Amygdala (tissue), 56 donors: Measurements from ENCODE around the gene MED25.
A peak's percentile ranks its signal among the peaks of the same experiment; 100 is the strongest.

ENCODE experiments used
- DNase-seq, 56 donors: peaks; one replicate each; lab custom pipeline; 2025; lab: John Stamatoyannopoulos, UW

Gene MED25

DNA sequence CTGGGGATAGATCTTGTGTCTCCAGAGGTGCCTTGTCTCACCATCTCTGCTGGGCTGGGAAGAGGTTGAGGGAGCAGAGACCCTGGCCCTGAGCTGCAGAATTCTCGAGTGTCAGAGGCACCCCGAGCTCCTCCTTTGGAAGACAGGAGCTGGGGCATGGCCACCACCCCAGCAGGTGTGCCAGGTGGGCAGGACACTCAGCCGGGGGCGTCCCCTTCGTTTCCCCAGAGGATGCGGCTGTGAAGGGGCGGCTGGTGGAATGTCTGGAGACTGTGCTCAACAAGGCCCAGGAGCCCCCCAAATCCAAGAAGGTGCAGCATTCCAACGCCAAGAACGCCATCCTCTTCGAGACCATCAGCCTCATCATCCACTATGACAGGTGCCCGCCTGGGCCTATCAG, 19.5 kb upstream of the MED25 start:
- DNase-seq: no peak

- no peak for DNase-seq
Observed at GRCh38 chr19:49799271-49799797, 18.8 kb upstream of the MED25 start.

GRCh38 chr19:49799798-49800376, 18.2 kb upstream of the MED25 start:
- no peak for DNase-seq

GRCh38 chr19:49800771-49801170, 17.3 kb upstream of the MED25 start:
- no peak for DNase-seq

DNA sequence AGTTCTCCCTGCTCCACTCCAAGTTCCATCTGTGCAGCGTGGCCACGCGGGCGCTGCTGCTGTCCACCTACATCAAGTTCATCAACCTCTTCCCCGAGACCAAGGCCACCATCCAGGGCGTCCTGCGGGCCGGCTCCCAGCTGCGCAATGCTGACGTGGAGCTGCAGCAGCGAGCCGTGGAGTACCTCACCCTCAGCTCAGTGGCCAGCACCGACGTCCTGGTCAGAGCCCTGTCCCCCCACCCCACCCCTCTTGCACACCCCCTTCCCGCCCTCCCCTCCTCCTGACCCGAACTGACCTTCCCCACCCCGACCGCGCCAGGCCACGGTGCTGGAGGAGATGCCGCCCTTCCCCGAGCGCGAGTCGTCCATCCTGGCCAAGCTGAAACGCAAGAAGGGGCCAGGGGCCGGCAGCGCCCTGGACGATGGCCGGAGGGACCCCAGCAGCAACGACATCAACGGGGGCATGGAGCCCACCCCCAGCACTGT, 16.6 kb upstream of the MED25 start:
- no peak for DNase-seq

- peak; percentile 38 to 94 (median 83) for DNase-seq
Observed at GRCh38 chr19:49801966-49802661, 16.0 kb upstream of the MED25 start.

DNA sequence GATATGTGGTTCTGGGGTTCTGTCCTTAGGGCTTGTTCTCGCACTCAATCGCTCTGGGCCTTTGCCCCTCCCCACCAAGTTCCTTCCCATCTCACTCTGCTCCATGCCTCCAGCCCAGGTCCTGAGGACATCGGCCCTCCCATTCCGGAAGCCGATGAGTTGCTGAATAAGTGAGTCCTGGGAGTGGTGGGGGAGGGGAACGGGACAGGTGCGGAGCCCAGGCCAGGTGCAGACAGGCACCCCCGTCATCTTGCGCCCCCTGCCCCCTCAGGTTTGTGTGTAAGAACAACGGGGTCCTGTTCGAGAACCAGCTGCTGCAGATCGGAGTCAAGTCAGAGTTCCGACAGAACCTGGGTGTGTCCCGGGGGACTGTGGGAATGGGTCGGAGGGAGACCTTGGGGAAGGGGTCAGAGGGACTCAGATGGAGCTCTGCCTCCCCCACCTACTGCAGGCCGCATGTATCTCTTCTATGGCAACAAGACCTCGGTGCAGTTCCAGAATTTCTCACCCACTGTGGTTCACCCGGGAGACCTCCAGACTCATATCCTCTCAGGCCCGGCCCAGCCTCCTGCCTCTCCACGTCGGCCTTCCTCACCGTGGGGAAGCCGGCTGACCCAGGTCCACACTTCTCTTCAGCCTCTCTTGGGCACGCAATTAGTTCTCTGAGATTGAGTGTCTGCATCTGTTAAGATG, 15.1 kb upstream of the MED25 start:
- no peak for DNase-seq

DNA sequence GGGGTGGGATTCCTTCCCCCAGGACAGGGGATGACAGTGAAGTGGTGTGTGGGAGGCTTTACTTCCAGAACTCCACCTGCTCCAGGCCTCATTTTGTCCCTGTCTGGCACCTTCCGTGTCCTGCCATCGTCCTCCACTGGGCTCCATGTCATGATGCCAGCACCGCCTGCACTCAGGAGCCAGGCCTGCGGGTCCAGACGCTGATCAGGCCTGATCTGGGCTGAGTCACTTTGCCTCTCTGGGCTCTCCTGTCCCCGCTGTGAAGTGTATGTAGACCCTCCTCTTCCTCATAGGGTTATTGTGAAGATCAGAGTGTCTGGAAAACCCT, 14.6 kb upstream of the MED25 start:
- no peak for DNase-seq

- no peak for DNase-seq
Observed at GRCh38 chr19:49805822-49806619, 12.1 kb upstream of the MED25 start.

DNA sequence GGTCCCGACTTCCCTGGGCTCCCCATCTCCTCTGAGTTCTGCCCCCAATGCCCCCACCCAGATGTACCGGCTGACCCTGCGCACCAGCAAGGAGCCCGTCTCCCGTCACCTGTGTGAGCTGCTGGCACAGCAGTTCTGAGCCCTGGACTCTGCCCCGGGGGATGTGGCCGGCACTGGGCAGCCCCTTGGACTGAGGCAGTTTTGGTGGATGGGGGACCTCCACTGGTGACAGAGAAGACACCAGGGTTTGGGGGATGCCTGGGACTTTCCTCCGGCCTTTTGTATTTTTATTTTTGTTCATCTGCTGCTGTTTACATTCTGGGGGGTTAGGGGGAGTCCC, 11.5 kb upstream of the MED25 start:
- no peak for DNase-seq

GRCh38 chr19:49807058-49807903, 10.8 kb upstream of the MED25 start:
- no peak for DNase-seq

GRCh38 chr19:49807904-49808675, 10.0 kb upstream of the MED25 start:
- DNase-seq: no peak

GRCh38 chr19:49808711-49809159, 9.4 kb upstream of the MED25 start:
- peak in 55 of 56 donors; percentile 26 to 95 (median 75) for DNase-seq

GRCh38 chr19:49809160-49809940, 8.7 kb upstream of the MED25 start:
- DNase-seq: peak in 37 of 56 donors; percentile 12 to 68 (median 43)

DNA sequence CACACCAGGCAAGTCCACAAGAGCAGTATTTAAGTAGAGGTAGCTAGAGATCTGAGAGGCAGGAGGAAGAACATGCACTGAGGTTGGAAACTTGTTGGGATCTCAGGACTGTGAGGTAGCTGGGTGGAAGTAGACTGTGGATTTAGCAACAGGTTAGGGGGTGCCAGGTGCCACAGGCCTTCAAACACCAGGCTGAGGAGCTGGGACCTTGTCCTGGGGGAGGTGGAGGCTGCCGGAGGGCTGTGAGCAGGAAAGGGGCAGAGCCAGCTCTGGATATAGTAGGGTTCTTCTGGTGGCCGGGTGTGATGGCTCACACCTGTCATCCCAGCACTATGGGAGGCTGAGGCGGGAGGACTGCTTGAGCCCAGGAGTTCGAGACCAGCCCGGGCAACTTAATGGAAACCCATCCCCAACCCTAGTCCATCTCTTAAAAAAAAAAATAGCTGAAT, 8.1 kb upstream of the MED25 start:
- DNase-seq: peak in 1 of 56 donors; percentile 30

- DNase-seq: no peak
Observed at GRCh38 chr19:49811328-49811727, 6.8 kb upstream of the MED25 start.

DNA sequence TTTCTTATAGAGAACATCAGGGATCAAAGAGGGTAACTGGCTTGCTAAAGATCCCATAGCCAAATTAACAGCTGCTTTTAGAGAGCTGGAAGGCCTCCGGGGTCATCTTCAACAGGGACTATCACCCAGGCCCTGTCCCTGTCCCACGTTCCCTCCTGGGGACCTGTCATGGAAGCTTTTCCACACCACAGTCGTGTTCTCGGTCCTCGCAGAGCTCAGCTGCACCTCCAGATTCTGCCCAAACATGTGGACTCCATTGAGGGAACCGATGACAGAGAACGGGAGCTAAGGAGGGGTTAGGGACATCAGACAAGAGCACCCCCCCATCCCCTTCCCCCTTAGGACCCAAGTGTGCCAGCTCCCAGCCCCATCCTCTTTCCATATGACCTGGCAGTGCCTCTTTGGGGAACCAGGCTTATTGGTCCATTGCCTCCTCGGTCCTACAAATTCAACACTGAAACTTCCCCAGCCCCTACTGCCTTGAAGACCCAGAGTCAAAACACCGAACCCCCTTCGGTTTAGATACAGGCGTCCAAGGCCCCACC, 5.6 kb upstream of the MED25 start:
- no peak for DNase-seq
